Type B pancreatic cell (in vitro differentiated cells): Measurements from ENCODE around the gene TPCN2. TPM values are rescaled to one million over a fixed set of nuclear protein-coding genes. Genes with fewer than 3 reads are reported as not detected.
A peak's percentile ranks its signal among the peaks of the same experiment; 100 is the strongest.
"Not testable (repeated sequence)": the region's sequence is repeated elsewhere in the genome, so short reads cannot be mapped to it uniquely, and the experiment has no call there.

Source experiments
- DNase-seq: peaks from one replicate; pipeline ENCODE4 v3.0.0; 2021; ENCODE audit warnings: mixed read lengths; ENCODE audit not compliant: unreplicated experiment; ENCODE audit errors: extremely low spot score
- H3K27ac Mint-ChIP-seq: 2 replicates; pipeline ENCODE4 v1.8.0; 2021; ENCODE audit warnings: mild to moderate bottlenecking, mixed read lengths
- H3K27me3 Mint-ChIP-seq: 2 replicates; pipeline ENCODE4 v1.8.0; 2021; ENCODE audit warnings: mixed read lengths
- H3K36me3 Mint-ChIP-seq: 2 replicates; pipeline ENCODE4 v1.8.0; 2021; ENCODE audit warnings: mixed read lengths
- H3K4me1 Mint-ChIP-seq: one replicate; pipeline ENCODE4 v1.8.0; 2021; ENCODE audit warnings: mixed read lengths; ENCODE audit not compliant: unreplicated experiment
- H3K4me3 Mint-ChIP-seq: 2 replicates; pipeline ENCODE4 v1.8.0; 2021; ENCODE audit warnings: mild to moderate bottlenecking, mixed read lengths
- H3K9me3 Mint-ChIP-seq: 2 replicates; pipeline ENCODE4 v1.8.0; 2021; ENCODE audit warnings: mixed read lengths
- total RNA-seq: library from RNA; stranded (reverse); gene quantifications from 2 replicates; pipeline ENCODE4 v1.2.1, GENCODE V29; 2021; ENCODE audit warnings: low replicate concordance
- TF ChIP-seq, protein P1 (sequence below): fragments of 200-600 bp; sonication (generic); conservative IDR thresholded peaks from 2 replicates; pipeline ENCODE4 v1.5.0; 2021; ENCODE audit warnings: antibody characterized with exemption, mild to moderate bottlenecking

Gene TPCN2
- total RNA-seq, 1 donor from 2014 or later: 19.5 TPM

GRCh38 chr11:69135420-69136363 lies 87.0 kb downstream of the TPCN2 start:
- DNase-seq: no peak
- peaks cover 11% of the 10 kb centered on the region for H3K9me3 Mint-ChIP-seq
- H3K4me1 Mint-ChIP-seq: peaks cover 10% of the 10 kb centered on the region
- H3K27ac Mint-ChIP-seq: no peak overlapping the region
- H3K36me3 Mint-ChIP-seq: peaks cover 3% of the 10 kb centered on the region
- H3K27me3 Mint-ChIP-seq: no peaks in the 10 kb centered on the region
- TF ChIP-seq, protein P1, sequence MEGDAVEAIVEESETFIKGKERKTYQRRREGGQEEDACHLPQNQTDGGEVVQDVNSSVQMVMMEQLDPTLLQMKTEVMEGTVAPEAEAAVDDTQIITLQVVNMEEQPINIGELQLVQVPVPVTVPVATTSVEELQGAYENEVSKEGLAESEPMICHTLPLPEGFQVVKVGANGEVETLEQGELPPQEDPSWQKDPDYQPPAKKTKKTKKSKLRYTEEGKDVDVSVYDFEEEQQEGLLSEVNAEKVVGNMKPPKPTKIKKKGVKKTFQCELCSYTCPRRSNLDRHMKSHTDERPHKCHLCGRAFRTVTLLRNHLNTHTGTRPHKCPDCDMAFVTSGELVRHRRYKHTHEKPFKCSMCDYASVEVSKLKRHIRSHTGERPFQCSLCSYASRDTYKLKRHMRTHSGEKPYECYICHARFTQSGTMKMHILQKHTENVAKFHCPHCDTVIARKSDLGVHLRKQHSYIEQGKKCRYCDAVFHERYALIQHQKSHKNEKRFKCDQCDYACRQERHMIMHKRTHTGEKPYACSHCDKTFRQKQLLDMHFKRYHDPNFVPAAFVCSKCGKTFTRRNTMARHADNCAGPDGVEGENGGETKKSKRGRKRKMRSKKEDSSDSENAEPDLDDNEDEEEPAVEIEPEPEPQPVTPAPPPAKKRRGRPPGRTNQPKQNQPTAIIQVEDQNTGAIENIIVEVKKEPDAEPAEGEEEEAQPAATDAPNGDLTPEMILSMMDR: no peak
- no peak overlapping the region for H3K4me3 Mint-ChIP-seq

DNA sequence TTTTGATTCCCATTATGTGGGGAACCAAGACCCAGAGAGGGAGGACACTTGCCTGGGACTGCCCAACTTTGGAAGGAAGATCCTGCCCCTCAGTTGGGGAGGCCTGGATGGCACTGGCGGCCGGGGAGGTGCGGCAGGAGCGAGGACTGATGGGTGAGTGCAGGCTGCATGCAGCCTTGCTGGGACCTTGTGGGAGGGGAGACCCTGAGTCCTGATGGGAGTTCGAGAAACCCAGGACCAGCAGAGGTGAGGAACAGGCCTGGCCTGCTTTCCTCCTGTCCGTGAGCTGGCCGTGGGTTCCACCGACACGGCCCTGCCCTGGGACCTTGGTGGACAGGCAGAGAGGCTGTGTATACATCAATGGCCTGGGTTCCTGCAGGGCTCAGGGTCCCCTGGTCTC lies 87.7 kb downstream of the TPCN2 start:
- peaks cover 11% of the 10 kb centered on the region for H3K9me3 Mint-ChIP-seq
- TF ChIP-seq, protein P1: no peak
- no peaks in the 10 kb centered on the region for H3K27me3 Mint-ChIP-seq
- no peak for DNase-seq
- H3K36me3 Mint-ChIP-seq: peaks cover 3% of the 10 kb centered on the region
- no peak overlapping the region for H3K27ac Mint-ChIP-seq
- H3K4me3 Mint-ChIP-seq: no peak overlapping the region
- peaks cover 11% of the 10 kb centered on the region for H3K4me1 Mint-ChIP-seq

GRCh38 chr11:69137151-69137844 lies 88.6 kb downstream of the TPCN2 start:
- Mint-ChIP-seq H3K9me3 (peaks cover 11% of the 10 kb centered on the region), H3K36me3 (peaks cover 3% of the 10 kb centered on the region), H3K27me3 (no peaks in the 10 kb centered on the region)

DNA sequence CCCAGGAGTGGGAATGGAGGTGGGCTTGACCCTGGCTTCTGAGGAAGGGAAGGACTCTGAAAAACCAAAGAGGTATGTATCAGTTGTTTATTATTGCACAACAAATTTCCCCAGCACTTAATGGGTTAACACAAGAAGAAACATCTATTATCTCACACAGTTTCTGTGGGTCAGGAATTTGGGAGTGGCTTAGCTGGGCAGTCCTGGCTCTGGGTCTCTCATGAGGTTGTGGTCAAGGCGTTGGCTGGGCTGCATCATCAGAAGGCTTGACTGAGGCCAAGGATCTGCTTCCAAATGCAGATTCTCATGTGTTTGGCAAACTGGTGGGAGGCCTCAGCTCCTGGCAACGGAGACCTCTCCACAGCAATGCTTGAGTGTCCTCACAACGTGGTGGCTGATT lies 89.5 kb downstream of the TPCN2 start:
- TF ChIP-seq, protein P1: no peak
- Mint-ChIP-seq H3K27me3 (no peaks in the 10 kb centered on the region), H3K4me3 (no peak overlapping the region), H3K4me1 (peaks cover 14% of the 10 kb centered on the region), H3K9me3 (peaks cover 11% of the 10 kb centered on the region), H3K27ac (peak overlapping the region; percentile 76), H3K36me3 (peaks cover 3% of the 10 kb centered on the region)
- DNase-seq: no peak

More at GRCh38 chr11:69137151-69137844, 88.6 kb downstream of the TPCN2 start:
- Mint-ChIP-seq H3K4me3 (no peak overlapping the region), H3K4me1 (peaks cover 14% of the 10 kb centered on the region), H3K27ac (peak overlapping the region; percentile 53)
- TF ChIP-seq, protein P1: no peak
- DNase-seq: peak; percentile 61

DNA sequence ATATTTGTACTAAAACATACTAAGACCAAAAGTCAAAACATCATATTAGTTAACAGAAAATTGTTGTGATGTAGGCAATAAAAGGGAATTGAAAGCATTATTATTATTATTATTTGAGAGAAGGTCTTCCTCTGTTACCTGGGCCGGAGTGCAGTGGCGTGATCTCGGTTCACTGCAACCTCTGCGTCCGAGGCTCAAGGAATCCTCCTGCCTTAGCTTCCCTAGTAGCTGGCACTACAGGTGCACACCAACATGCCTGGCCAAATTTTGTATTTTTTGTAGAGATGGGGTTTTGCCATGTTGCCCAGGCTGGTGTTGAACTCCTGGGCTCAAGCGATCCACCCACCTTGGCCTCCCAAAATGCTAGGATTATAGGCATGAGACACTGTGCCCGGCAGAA lies 91.4 kb downstream of the TPCN2 start:
- H3K4me3 Mint-ChIP-seq, H3K27ac Mint-ChIP-seq, H3K9me3 Mint-ChIP-seq, DNase-seq, H3K36me3 Mint-ChIP-seq, H3K27me3 Mint-ChIP-seq: not testable (repeated sequence)
- peaks cover 14% of the 10 kb centered on the region for H3K4me1 Mint-ChIP-seq

GRCh38 chr11:69140635-69141034 lies 91.9 kb downstream of the TPCN2 start:
- no peak for DNase-seq
- H3K9me3 Mint-ChIP-seq: peaks cover 8% of the 10 kb centered on the region
- no peak overlapping the region for H3K4me3 Mint-ChIP-seq
- no peak overlapping the region for H3K27ac Mint-ChIP-seq
- TF ChIP-seq, protein P1: no peak
- peaks cover 14% of the 10 kb centered on the region for H3K4me1 Mint-ChIP-seq
- peaks cover 3% of the 10 kb centered on the region for H3K36me3 Mint-ChIP-seq
- H3K27me3 Mint-ChIP-seq: no peaks in the 10 kb centered on the region
